ENCODE results near the gene UNK. TPM values are rescaled to one million over a fixed set of nuclear protein-coding genes. Genes with fewer than 3 reads are reported as not detected.

UNK gene
- total RNA-seq, 3 donors from 2014 or later = 24.5 to 27.5 (median 25.7) TPM

GRCh38 chr17:75748706-75749105 lies 35.9 kb upstream of the UNK start:
- H3K36me3 ChIP-seq (ENCODE audit: low read depth) = peaks cover 14% of the 10 kb centered on the region
- ATAC-seq (no peak), DNase-seq (peak in 1 of 3 donors; percentile 24)
- TF ChIP-seq CTCF (IDR thresholded peaks at IDR 0.05) = no peak
- intact Hi-C loops (cut with DNase I, micrococcal nuclease) = loop anchor here in 1 of 2 donors (5.0 kb wide), 1 partner anchor 71 kb away; no protein-coding TSS in a partner anchor
- H3K4me3 ChIP-seq = no peak overlapping the region
- peaks cover 3% of the 10 kb centered on the region for H3K4me1 ChIP-seq (ENCODE audit: low read depth)
- H3K9me3 ChIP-seq = no peaks in the 10 kb centered on the region

GRCh38 chr17:75749545-75750389 lies 34.8 kb upstream of the UNK start:
- peak; percentile 86 for TF ChIP-seq CTCF (IDR thresholded peaks at IDR 0.05)
- peak; percentile 85 to 93 (median 86) for DNase-seq
- intact Hi-C loops (cut with DNase I, micrococcal nuclease) = loop anchor here (5.0 kb wide), 3 partner anchors 72 to 117 kb away; partner anchors contain the start of gene SMIM5 (in 1 of the 2)
- Histone ChIP-seq H3K36me3 (ENCODE audit: low read depth) (peaks cover 14% of the 10 kb centered on the region), H3K4me1 (ENCODE audit: low read depth) (peaks cover 3% of the 10 kb centered on the region), H3K4me3 (no peak overlapping the region), H3K9me3 (no peaks in the 10 kb centered on the region)
- ATAC-seq = peak; percentile 76

GRCh38 chr17:75750661-75751423 lies 33.8 kb upstream of the UNK start:
- ATAC-seq (no peak), DNase-seq (peak in 1 of 3 donors; percentile 31)
- Histone ChIP-seq H3K9me3 (no peaks in the 10 kb centered on the region), H3K4me3 (no peak overlapping the region), H3K36me3 (ENCODE audit: low read depth) (peaks cover 14% of the 10 kb centered on the region), H3K4me1 (ENCODE audit: low read depth) (peaks cover 3% of the 10 kb centered on the region)
- no peak for TF ChIP-seq CTCF (IDR thresholded peaks at IDR 0.05)
- intact Hi-C loops (cut with DNase I, micrococcal nuclease) = loop anchor here in 1 of 2 donors (5.0 kb wide), 2 partner anchors 79 to 119 kb away; partner anchors contain the start of gene SMIM5

GRCh38 chr17:75751676-75752404 lies 32.8 kb upstream of the UNK start:
- TF ChIP-seq CTCF (IDR thresholded peaks at IDR 0.05) = no peak

GRCh38 chr17:75752405-75752709 lies 32.2 kb upstream of the UNK start:
- DNase-seq (peak in 1 of 3 donors; percentile 25), ATAC-seq (no peak)
- no peak overlapping the region for H3K4me3 ChIP-seq
- no peak for TF ChIP-seq CTCF (IDR thresholded peaks at IDR 0.05)
- peaks cover 3% of the 10 kb centered on the region for H3K4me1 ChIP-seq (ENCODE audit: low read depth)
- H3K9me3 ChIP-seq = no peaks in the 10 kb centered on the region
- intact Hi-C loops (cut with DNase I, micrococcal nuclease) = loop anchor here in 1 of 2 donors (5.0 kb wide), 2 partner anchors 80 to 120 kb away; partner anchors contain the start of gene SMIM5
- peaks cover 14% of the 10 kb centered on the region for H3K36me3 ChIP-seq (ENCODE audit: low read depth)

More at GRCh38 chr17:75751676-75752404, 32.8 kb upstream of the UNK start:
- peak in 1 of 3 donors; percentile 25 for DNase-seq
- no peaks in the 10 kb centered on the region for H3K9me3 ChIP-seq
- H3K4me3 ChIP-seq = no peak overlapping the region
- H3K36me3 ChIP-seq (ENCODE audit: low read depth) = peaks cover 14% of the 10 kb centered on the region
- ATAC-seq = no peak
- peaks cover 3% of the 10 kb centered on the region for H3K4me1 ChIP-seq (ENCODE audit: low read depth)
- intact Hi-C loops (cut with DNase I, micrococcal nuclease) = loop anchor here in 1 of 2 donors (5.0 kb wide), 2 partner anchors 80 to 120 kb away; partner anchors contain the start of gene SMIM5

All from mucosa of descending colon (tissue), 3 donors.